HG02798 (cell line): ENCODE data around the gene BAIAP2.

Experiments
- ATAC-seq: cut with Tn5 transposase; IDR thresholded peaks from one replicate; pipeline ENCODE4 v1.9.1; 2021; ENCODE audit warnings: mild to moderate bottlenecking; ENCODE audit not compliant: unreplicated experiment, poor library complexity

The BAIAP2 gene, protein sequence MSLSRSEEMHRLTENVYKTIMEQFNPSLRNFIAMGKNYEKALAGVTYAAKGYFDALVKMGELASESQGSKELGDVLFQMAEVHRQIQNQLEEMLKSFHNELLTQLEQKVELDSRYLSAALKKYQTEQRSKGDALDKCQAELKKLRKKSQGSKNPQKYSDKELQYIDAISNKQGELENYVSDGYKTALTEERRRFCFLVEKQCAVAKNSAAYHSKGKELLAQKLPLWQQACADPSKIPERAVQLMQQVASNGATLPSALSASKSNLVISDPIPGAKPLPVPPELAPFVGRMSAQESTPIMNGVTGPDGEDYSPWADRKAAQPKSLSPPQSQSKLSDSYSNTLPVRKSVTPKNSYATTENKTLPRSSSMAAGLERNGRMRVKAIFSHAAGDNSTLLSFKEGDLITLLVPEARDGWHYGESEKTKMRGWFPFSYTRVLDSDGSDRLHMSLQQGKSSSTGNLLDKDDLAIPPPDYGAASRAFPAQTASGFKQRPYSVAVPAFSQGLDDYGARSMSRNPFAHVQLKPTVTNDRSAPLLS

GRCh38 chr17:81034779-81035520, at the start of gene BAIAP2:
Gene BAIAP2 (plus strand): TSS chr17:81035151. CDS start chr17:81035255, 104 bp downstream.
- ATAC-seq: peak; percentile 54

DNA sequence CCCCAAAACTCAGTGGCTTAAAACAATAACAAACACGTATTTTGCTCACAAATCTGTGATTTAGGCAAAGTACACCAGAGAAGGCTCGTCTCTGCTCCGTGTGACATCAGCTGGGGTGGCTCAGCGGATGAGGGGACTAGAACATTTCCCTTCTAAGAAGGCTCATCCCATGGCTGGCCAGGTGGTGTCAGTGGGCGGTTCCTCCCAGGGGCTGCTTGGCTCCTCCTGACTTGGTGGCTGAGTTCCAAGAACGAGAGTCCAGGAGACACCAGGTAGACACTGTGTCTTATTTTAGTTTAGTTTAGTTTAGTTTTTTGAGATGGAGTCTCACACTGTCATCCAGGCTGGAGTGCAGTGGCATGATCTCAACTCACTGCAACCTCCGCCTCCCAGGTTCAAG, 48.9 kb upstream of the BAIAP2 start:
- no peak for ATAC-seq

GRCh38 chr17:80986816-80987475, 48.0 kb upstream of the BAIAP2 start:
- no peak for ATAC-seq

GRCh38 chr17:80987941-80988461, 47.0 kb upstream of the BAIAP2 start:
- ATAC-seq: no peak

- no peak for ATAC-seq
Measured at GRCh38 chr17:80989586-80989913, 45.4 kb upstream of the BAIAP2 start.

DNA sequence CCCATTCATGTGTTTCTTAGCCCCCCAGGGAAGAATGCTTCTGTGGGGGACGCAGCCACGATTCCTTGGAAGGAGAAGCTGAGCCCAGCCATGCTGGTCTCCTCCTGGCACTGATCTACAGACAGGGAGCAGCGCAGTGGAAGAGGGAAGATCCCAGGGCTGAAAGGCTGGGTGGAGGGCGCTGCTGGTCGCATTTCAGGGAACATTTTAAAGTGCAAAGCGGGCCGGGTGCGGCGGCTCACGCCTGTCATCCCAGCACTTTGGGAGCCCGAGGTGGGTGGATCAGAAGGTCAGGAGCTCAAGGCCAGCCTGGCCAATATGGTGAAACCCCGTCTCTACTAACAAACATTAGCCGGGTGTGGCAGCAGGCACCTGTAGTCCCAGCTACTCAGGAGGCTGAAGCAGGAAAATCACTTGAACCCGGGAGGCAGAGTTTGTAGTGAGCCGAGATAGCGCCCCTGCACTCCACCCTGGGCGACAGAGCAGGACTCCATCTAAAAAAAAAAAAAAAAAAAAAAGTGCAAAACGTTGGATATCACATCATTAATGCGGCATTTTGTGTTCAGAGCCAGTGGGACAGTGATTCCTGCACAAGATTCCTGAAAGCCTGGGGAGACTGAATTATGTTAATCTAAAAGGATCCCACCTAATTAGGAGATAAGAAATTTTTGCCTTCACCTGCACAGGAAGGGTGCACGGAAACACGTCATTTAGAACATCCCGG, 43.9 kb upstream of the BAIAP2 start:
- ATAC-seq: no peak

- ATAC-seq: peak; percentile 68
Measured at GRCh38 chr17:80991645-80992076, 43.3 kb upstream of the BAIAP2 start, which contains the start of gene CHMP6. Gene CHMP6 (plus strand): TSS chr17:80991841. CDS start chr17:80991919, 78 bp downstream.

GRCh38 chr17:80992077-80992947, 42.6 kb upstream of the BAIAP2 start:
- peak; percentile 17 for ATAC-seq

GRCh38 chr17:80992948-80993624, 41.9 kb upstream of the BAIAP2 start:
- no peak for ATAC-seq

DNA sequence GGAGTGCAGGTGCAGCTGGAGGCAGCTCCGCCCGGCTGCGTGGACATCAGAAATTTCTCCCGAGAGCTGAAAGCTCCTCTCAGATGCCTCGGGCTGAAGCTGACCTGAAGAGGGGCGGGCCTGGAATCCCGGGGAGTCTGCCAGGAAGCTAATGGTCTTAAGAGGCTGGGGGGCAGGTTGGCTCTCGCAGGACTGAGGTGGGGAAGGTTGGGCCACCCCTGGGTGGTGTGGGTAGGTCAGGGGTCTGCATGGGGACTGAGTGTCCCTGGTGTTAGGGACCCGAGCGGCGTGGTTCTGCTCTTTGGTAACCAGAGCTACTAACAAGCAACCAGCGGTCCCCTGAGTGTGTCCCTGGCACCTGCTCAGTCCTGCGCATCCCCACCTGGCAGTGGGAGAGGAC, 39.8 kb upstream of the BAIAP2 start:
- ATAC-seq: no peak

DNA sequence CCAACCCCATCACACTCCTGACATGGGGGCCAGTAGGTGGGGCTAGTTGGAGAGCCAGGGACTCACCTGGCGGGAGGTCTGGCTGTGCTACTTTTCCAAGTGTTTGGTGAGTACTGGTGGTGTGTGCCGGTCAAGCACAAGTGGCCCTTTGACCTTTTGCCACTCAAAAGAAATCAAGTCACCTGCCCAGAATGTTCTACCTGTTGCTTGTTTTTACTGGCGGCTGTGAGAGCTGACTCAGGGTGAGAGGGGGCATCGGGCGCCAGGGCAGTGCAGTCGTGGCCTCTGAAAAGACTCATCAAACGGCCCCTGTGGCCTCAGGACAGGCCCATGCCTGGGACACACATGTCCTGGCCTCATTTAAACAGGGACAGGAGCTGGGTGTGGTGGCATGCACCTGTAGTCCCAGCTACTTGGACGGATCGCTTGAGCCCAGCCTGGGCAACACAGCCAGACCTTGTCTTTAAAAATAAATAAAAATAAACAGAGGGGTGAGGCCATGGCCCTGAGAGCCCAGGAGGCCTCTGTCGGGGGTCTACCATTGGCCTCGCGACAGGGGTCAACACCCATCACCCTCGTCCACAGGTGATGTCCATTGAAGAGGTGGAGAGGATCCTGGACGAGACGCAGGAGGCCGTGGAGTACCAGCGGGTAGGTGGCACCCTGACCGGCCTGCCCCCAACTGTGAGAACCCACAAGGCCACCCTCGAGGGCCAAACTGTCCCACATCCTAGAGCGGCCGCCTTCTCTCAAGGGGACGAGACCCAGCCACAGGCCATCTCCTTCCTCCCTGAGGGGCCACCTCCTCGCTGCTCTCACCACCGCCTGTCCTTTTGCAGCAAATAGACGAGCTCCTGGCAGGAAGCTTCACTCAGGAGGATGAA, 38.3 kb upstream of the BAIAP2 start:
- no peak for ATAC-seq

GRCh38 chr17:80997424-80998117, 37.4 kb upstream of the BAIAP2 start:
- ATAC-seq: no peak

- ATAC-seq: no peak
Measured at GRCh38 chr17:80998118-80998747, 36.7 kb upstream of the BAIAP2 start.

DNA sequence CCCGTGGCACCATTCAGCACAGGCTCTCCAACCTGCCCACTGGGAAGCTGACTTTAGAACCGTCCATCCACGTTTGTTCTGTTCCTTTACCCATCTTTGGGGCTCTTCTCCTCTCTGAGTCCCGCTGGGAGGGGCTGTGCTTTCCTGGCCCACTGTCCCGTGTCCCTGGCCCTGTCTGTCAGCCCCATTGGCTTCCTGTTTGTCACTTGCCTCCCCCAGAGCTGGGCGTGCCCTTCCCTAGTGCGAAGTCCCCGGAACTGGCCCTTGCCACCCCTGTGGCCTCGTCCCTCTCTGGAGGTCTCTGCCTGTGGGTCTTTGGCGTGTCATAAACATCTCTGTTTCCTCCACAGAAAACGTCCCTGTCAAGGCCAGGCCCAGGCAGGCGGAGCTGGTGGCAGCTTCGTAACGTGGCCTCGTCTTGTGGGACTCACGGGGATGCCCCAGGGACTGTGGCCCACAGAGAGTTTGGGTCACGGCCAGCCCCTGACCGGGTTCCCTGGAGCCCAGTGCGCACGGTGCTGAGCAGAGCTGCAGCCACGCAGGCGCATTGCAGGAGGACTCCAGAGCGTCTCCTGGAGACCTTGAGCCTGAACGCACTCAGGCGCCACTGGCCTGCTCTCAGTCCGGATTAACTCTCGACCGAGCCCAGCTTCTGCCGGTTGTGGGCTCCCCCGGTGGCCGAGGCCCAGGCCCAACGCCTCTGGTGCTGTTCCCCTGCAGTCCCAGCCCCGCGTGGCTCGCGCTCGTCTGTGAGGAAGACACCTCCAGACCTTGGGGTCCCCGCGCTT, 36.0 kb upstream of the BAIAP2 start:
- no peak for ATAC-seq

- no peak for ATAC-seq
Measured at GRCh38 chr17:80999536-81000333, 35.2 kb upstream of the BAIAP2 start.
